GM21447 (cell line): Measurements from ENCODE around the gene FAM184B.
A peak's percentile ranks its signal among the peaks of the same experiment; 100 is the strongest.

Source experiments
- ATAC-seq: cut with Tn5 transposase; IDR thresholded peaks from one replicate; pipeline ENCODE4 v1.9.1; 2021; ENCODE audit not compliant: unreplicated experiment

FAM184B gene

GRCh38 chr4:17781300-17782287 is at the start of gene FAM184B:
TSS of gene FAM184B (minus strand) at chr4:17781621. CDS start at chr4:17781299, 322 bp downstream.
- no peak for ATAC-seq

GRCh38 chr4:17823871-17824669 is 42.6 kb upstream of the FAM184B start:
- ATAC-seq: no peak

- ATAC-seq: peak; percentile 75
Measured at GRCh38 chr4:17817027-17817426, 35.6 kb upstream of the FAM184B start.

- no peak for ATAC-seq
Measured at GRCh38 chr4:17816142-17816541, 34.7 kb upstream of the FAM184B start.

GRCh38 chr4:17814140-17814539 is 32.7 kb upstream of the FAM184B start:
- no peak for ATAC-seq

GRCh38 chr4:17812801-17813200 is 31.4 kb upstream of the FAM184B start:
- ATAC-seq: no peak

GRCh38 chr4:17812125-17812524 is 30.7 kb upstream of the FAM184B start:
- no peak for ATAC-seq

- peak; percentile 23 for ATAC-seq
Measured at GRCh38 chr4:17811078-17811603, 29.7 kb upstream of the FAM184B start.

GRCh38 chr4:17810260-17811077 is 29.0 kb upstream of the FAM184B start, which contains the start of the genes DCAF16 and NCAPG:
TSS of gene DCAF16 (minus strand) at chr4:17810757. CDS start at chr4:17804141, 6,616 bp downstream.
TSS of gene NCAPG (plus strand) at chr4:17810979. CDS start at chr4:17811078, 99 bp downstream.
- peak; percentile 88 for ATAC-seq

- no peak for ATAC-seq
Measured at GRCh38 chr4:17809667-17810066, 28.2 kb upstream of the FAM184B start.

- no peak for ATAC-seq
Measured at GRCh38 chr4:17807446-17807845, 26.0 kb upstream of the FAM184B start.

GRCh38 chr4:17805580-17806155 is 24.2 kb upstream of the FAM184B start:
- no peak for ATAC-seq

GRCh38 chr4:17797808-17798207 is 16.4 kb upstream of the FAM184B start:
- ATAC-seq: no peak

- ATAC-seq: no peak
Measured at GRCh38 chr4:17794730-17795129, 13.3 kb upstream of the FAM184B start.

- no peak for ATAC-seq
Measured at GRCh38 chr4:17788956-17789355, 7.5 kb upstream of the FAM184B start.

- no peak for ATAC-seq
Measured at GRCh38 chr4:17787315-17787714, 5.9 kb upstream of the FAM184B start.

GRCh38 chr4:17786567-17786966 is 5.1 kb upstream of the FAM184B start:
- ATAC-seq: no peak

- ATAC-seq: no peak
Measured at GRCh38 chr4:17785858-17786257, 4.4 kb upstream of the FAM184B start.

GRCh38 chr4:17780501-17781299 is 721 bp downstream of the FAM184B start:
- no peak for ATAC-seq
